ENCODE data around the gene SRBD1. TPM values are rescaled to one million over a fixed set of nuclear protein-coding genes. Genes with fewer than 3 reads are reported as not detected.

SRBD1 gene
- total and polyA plus RNA-seq, 12 donors: 2.5 to 13.5 (median 10.0) TPM

DNA sequence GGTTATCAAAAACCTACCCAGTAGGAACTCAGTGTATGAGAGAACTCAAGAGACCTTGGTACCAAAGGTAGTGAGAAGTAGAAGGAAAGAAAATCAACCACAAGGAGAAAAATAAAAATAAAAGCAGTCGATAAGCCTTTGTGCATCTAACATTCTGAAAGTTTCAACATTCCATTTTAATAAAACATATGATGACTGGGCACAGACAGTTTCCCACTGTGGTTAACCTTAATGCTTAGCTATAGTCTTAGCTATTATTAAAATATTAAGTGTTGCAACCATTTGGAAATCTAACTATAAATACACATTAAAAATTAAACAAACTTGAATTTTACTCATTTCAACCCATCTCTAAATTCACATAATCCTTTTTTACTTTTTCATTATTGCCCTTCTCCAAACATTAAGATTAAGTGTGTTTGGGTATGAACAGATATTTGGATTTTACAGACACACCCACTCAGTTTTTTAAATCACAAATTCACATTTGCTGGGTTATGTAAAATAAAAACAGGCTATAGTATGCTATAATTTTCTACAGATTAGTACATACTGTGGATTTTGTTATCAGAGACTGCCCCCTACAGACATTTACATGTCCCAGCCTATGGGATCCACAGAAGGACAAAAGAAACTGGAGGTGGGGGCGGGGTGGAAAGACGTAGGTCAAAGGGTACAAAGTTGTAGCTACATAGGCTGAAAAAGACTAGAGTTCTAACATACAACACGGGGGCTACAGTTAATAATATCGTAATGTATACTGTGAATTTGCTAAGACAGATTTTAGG lies 32.8 kb downstream of the SRBD1 start:
- ATAC-seq (no peak), DNase-seq (no peak)
- TF ChIP-seq, protein P1, sequence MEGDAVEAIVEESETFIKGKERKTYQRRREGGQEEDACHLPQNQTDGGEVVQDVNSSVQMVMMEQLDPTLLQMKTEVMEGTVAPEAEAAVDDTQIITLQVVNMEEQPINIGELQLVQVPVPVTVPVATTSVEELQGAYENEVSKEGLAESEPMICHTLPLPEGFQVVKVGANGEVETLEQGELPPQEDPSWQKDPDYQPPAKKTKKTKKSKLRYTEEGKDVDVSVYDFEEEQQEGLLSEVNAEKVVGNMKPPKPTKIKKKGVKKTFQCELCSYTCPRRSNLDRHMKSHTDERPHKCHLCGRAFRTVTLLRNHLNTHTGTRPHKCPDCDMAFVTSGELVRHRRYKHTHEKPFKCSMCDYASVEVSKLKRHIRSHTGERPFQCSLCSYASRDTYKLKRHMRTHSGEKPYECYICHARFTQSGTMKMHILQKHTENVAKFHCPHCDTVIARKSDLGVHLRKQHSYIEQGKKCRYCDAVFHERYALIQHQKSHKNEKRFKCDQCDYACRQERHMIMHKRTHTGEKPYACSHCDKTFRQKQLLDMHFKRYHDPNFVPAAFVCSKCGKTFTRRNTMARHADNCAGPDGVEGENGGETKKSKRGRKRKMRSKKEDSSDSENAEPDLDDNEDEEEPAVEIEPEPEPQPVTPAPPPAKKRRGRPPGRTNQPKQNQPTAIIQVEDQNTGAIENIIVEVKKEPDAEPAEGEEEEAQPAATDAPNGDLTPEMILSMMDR (IDR thresholded peaks at IDR 0.05): peak in 5 of 9 donors; percentile 6 to 45 (median 28)
- Histone ChIP-seq H3K4me3 (no peak overlapping the region), H3K27me3 (no peaks in the 10 kb centered on the region), H3K27ac (no peak overlapping the region), H3K36me3 (peaks cover 0 to 58% (median 5%) of the 10 kb centered on the region in 9 donors), H3K9me3 (no peaks in the 10 kb centered on the region), H3K4me1 (peaks cover 0 to 21% (median 0%) of the 10 kb centered on the region in 9 donors)
- intact Hi-C loops (cut with DNase I): no loop called here
- 88 to 92% methylated on average over 5 of the region's 5 CpGs for WGBS, 2 donors

DNA sequence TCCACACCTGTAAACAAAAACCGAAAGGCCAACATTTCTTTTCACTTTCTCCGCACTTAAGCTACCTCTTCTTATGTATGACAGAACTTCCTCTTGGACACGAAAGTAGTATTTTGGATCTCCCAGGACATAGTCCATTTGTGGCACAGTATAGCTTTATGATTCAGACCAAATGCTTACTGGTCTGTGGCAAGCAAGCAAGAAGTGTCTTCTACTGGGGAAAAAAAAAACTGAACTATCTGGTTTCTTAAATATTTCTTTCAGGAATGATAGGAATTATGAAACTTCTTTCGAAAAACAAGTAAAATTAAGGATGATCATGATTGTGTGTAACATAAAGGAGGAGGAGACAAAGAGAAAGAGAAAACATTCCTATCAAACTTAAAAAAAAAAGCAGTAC lies 33.6 kb downstream of the SRBD1 start:
- Histone ChIP-seq H3K4me3 (no peak overlapping the region), H3K27ac (no peak overlapping the region), H3K4me1 (peaks cover 0 to 18% (median 0%) of the 10 kb centered on the region in 9 donors), H3K9me3 (no peaks in the 10 kb centered on the region), H3K27me3 (no peaks in the 10 kb centered on the region), H3K36me3 (peaks cover 0 to 66% (median 8%) of the 10 kb centered on the region in 9 donors)
- ATAC-seq (no peak), DNase-seq (no peak)
- TF ChIP-seq, protein P1 (IDR thresholded peaks at IDR 0.05): no peak
- WGBS, 2 donors: 81 to 97% methylated on average over 4 of the region's 4 CpGs
- intact Hi-C loops (cut with DNase I): no loop called here

DNA sequence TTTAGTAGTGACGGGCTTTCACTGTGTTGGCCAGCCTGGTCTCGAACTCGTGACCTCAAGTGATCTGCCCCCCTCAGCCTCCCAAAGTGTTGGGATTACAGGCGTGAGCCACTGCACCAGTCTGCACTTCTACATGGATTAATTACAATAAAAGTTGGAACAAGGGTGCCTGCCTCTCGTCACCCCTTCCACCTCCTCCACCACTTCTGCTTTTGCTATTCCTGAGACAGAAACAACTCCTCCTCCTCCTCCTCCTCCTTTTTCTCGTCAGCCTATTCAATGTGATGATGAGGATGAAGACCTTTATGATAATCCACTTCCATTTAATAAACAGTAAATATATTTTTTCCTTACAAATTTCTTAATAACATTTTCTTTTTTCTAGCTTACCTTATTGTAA lies 35.2 kb downstream of the SRBD1 start:
- H3K4me3 ChIP-seq: no peak overlapping the region
- H3K36me3 ChIP-seq: peaks cover 0 to 62% (median 8%) of the 10 kb centered on the region in 9 donors
- no peak for ATAC-seq
- TF ChIP-seq, protein P1 (IDR thresholded peaks at IDR 0.05): no peak
- 94 to 96% methylated on average over 6 of the region's 6 CpGs for WGBS, 2 donors
- DNase-seq: no peak
- H3K27me3 ChIP-seq: no peaks in the 10 kb centered on the region
- H3K27ac ChIP-seq: no peak overlapping the region
- peaks cover 0 to 25% (median 0%) of the 10 kb centered on the region in 9 donors for H3K4me1 ChIP-seq
- no peaks in the 10 kb centered on the region for H3K9me3 ChIP-seq
- intact Hi-C loops (cut with DNase I): no loop called here

DNA sequence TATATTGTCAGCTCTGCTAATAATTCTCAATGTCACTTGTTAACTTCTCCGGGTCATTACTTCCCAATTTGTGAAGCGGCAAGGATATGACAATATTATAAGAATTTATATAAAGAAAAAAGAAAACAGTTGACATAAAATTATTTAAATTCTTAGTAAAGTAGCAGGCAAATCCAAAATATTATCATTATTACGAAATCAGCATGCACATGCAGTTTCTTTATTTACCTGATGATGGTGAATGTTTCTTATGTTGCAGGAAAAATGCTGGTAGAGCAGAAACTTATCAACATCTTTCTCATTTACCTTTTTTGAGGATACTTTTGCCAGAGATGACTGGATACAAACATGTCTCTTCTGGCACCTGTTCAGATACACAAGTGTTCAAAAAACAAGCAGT lies 38.1 kb downstream of the SRBD1 start:
- TF ChIP-seq, protein P1 (IDR thresholded peaks at IDR 0.05): no peak
- Histone ChIP-seq H3K4me1 (peaks cover 0 to 30% (median 8%) of the 10 kb centered on the region in 9 donors), H3K27ac (no peak overlapping the region), H3K36me3 (peaks cover 0 to 49% (median 8%) of the 10 kb centered on the region in 9 donors), H3K9me3 (no peaks in the 10 kb centered on the region), H3K4me3 (no peak overlapping the region), H3K27me3 (no peaks in the 10 kb centered on the region)
- intact Hi-C loops (cut with DNase I): no loop called here
- ATAC-seq (no peak), DNase-seq (no peak)
- 98% methylated on average over 3 of the region's 3 CpGs for WGBS, 2 donors

All from heart right ventricle (tissue), 16 donors.